GM21786 (cell line): ENCODE measurements around the gene PEX5L.
A peak's percentile ranks its signal among the peaks of the same experiment; 100 is the strongest.

Source experiments
- ATAC-seq: cut with Tn5 transposase; IDR thresholded peaks from one replicate; pipeline ENCODE4 v1.9.1; 2021; ENCODE audit not compliant: unreplicated experiment

Gene PEX5L

DNA sequence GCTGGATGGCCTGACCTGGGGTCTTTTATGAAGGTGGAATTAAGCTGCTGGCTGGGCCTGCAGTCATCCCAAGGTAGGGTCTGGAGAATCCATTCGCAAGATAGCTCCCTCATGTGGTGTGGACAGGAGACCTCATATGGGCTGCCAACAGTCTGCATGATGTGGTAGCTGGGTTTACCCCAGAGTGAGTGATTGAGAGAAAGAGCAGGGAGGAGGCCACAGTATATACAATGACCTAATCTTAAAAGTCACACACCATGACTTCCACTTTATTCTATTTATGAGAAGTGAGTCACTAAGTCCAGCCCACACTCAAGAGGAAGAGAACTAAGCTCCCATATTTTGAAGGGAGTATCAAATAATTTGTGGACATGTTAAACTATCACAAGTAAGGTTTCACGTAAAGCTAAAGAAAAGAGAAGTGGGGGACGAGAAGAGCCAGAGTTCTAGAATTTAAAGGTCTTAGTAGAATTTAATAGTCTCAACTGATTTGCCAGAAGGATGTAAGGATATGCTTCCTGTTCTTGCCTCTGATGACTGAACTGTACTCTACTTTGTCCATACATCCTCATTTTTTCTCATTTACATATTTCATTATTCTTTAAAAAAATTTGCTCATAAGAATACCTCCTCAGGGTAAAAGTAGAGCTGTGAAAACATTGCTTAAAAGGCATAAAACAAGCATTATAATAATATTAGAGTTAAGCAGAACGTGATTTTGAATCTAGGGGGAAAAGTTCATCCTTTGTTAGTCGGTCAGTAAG is 184.4 kb downstream of the PEX5L start:
- no peak for ATAC-seq

DNA sequence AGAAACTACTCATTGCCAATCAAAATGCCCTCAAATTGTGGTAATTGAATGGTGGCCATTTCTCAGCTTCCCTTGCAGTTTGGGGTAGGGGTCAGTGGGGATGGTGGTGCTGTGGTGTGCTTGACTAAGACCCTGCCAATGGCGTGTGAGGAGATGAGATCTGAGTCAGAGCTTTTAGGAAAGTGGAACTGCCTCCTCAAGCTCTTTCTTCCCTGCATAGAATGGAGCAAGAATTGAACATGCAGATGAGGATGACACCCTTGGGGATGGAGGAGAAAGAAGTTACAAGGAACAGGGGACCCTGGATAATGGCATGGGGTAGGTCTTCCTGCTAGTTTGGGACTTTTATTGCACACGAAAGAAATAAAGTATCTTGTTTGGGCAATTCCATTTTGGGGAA is 188.0 kb downstream of the PEX5L start:
- no peak for ATAC-seq

DNA sequence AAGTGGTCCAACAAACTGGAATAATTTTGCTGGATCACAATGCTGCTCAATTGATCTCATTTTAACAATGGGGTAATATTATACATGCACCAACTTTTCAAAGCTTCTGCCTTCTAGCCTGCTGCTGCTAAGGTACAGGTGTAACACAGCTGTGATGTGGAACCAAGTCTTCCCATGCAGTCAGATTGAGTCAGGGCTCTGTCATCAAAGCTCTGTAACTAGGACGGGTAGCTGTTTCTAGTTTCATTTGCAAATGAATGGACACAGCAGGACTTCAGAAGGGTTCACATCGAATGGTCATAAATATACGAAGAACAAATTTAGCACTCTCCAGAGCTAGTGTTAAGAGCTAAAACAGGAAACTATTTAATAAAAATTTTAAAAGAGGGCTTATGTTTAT is 194.7 kb downstream of the PEX5L start:
- ATAC-seq = no peak

DNA sequence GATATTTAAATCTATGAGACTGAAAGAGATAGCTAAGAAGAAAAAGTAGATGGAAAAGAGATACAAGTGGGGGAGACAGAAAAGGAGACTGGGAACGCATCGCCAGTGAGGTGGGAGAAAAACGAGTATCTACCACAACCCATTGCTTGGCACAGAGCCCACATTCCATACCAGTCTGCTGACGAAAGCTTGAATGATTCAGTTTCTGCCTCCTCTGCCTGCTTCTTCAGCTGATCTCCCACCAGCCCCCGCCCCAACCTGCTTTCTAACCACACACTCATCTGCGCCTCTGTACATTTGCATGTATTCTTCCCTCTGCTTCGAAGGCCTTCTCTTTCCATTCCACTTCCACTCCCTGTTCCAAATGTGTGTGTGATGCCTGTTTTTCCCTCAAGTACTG is 195.8 kb downstream of the PEX5L start:
- no peak for ATAC-seq

DNA sequence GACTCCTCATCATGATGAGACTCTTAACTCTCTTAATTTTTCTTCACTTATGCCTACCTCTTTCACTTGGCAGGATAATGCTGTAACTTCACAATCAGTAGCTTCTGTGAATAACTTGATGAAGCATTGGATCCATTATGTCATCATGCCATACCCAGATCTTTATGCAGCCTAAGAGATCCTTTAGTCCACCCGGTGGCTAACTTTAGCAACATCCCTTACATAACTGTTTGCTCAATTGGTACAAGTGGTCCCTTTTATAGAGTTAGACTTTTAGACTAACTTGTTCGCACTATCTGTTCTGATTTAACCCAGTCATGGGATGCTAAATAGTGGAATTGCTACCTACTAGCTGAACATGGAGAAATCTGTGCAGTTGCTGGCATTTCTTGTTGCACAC is 199.4 kb downstream of the PEX5L start:
- ATAC-seq = no peak

DNA sequence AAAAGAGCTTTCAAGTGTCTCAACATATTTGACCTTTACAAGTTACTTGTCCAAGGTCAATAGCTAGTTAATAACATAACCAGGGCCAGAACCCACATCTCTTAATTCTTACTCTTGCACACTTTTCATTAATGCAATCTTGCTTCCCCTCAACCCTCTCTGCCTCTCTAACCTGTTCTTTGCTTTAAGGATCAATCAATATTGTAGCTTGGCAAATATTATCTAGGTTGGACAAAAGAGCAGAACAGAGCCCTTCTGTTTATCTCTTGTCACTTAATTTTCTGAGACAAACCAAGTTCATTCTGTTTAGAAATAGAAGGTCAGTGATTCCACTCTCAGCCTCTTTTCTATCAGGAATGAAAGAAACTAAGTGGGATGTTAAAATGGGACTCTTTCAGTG is 203.4 kb downstream of the PEX5L start:
- no peak for ATAC-seq

DNA sequence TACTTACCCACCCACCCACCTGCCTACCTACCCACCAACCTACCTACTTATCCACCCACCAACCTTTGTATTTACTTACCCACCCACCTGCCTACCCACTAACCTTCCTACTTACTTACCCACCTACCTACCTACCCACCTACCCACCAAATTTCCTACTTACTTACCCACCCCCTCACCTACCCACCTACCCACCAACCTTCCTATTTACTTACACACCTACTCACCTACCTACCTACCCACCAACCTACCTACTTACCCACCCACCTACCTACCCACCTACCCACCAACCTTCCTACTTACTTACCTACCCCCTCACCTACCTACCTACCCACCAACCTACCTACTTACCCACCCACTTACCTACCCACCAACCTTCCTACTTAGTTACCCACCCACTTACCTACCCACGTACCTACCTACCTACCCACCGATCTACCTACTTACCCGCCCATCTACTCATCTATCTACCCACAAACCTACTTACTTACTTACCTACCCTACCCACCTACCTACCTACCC is 204.3 kb downstream of the PEX5L start:
- no peak for ATAC-seq

DNA sequence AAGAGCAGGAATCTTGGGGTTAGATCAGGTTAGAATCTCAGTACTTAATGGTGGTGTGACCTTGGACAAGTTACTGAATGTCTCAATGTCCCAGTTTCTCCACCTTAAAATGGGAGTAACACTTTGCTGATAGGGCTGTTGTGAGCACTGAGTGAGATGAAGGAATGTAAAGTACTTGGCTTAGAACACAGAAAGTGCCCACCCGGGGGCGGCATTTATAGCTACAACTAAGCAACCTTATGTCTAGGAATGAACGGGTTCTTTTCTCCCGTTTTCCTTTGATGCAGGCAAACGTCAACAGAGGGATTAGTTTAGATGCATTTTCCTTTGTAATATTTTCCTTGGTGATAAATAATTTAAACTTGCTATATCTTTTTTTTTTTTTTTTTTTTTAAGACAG is 207.3 kb downstream of the PEX5L start:
- no peak for ATAC-seq

DNA sequence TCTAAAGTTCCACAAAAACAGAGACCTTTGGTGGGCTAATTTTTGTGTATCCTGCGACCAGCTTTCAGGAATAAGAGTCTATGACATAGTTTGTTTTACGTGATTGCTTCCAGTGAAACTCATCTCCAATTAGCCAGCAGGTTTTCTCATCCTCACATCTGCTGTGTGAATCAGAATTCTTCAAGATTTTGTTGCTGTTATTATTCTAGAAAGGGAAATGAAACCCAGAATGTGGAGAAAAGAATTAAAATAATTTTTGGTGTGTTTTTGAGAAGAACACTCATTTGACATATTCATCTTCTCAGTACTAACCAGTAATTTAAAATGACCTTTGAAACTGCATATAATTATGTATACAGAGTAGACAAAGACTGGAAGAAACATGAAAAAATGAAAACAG is 208.0 kb downstream of the PEX5L start:
- no peak for ATAC-seq

DNA sequence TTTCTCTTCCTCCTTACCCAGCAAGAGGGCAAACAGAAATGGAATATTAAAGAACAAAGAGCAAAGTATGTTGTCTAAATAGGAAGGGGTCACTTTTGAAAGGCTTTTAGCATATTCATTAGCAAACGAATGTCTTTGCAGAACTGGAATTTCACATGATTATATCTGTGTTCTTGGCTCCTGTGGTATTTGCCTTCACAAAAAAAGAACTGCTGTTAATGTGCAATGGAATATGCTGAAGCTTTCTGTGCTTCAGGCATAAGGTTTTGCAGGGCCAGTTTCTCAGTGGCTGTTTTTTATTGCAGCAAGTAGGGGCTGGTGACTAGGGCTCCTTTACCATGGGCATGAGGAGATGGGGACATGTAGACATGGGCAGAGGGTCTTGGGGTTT is 210.5 kb downstream of the PEX5L start:
- ATAC-seq = no peak

DNA sequence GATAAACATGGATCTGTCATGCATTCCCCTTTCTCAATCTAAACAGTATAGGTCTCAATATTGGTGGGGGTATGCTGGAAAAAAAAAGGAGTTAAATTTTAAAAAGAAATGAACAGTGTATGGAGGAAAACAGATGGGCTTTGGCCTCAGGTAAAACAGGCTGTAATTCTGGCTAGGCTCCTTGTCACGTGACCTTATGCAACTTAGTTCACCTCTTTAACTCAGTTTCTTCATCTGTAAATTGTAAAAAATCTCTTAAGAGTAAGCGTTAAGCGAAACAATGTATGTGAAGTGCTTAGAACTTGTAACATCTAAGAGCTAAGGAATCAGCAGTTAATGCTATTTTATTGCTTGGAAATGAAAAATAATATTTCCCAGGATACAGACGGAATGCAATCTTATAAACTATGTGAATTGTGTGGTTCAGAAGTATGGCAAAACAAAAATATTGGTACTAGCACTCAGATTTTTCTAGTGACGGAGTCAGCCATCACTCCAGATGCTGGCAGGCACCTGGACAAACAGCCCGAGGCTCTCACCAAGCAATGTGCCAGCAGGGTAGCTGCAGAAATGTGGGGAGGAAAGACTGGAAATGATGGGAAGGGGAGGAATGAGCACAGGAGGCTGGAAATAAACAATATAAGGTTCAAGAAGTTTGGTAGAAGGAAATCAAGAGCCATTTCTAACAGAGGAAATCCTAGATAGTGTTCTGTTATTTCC is 211.1 kb downstream of the PEX5L start:
- no peak for ATAC-seq

DNA sequence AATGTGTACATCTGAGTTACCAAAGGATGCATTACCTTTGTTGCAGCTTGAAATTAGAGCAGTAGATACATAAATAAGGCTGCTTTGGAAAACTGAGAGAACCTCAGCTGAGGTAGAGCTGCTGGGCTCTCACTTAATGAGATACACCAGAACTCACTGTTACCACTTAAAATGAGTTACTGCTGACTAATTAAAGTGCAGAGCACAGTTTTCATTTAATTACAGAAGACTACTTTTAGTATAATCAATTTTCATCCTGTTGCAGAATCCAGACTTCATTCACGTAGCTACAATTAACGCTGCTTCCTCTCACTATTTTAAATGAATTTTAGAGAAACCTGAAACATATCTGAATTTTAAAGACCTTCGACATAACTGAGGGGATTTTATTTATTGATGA is 214.4 kb downstream of the PEX5L start:
- no peak for ATAC-seq

DNA sequence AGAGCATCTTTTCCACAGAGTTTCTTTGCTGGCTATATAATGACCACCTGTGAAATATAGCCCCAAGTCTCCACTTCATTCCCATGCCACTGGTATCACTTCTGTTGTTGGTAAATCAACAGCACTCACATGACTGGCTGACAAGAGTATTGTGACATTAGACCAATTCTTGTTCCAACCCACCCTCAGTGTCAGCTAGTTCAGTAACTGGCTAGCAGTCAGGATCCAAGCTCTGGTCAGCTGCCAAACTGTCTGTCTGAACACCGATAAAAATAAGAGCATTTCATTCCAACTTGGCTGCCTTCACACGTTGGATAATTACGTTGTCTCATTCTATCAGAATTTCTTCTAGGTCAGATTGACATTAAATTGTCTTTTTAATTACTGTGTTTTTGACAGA is 217.4 kb downstream of the PEX5L start:
- no peak for ATAC-seq

DNA sequence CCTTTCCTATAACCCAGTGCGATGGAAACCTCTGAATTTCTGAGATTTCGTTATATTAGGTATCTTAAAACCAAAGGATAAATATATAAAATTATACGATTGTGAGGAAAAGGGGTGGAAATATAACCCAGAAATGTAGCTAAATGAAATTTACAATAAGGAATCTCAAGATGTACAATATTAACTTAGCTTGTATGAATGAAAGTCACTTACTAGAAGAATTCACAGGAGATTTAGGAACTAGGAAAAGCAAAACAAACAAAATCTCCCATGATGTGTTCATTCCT is 224.7 kb downstream of the PEX5L start:
- no peak for ATAC-seq

DNA sequence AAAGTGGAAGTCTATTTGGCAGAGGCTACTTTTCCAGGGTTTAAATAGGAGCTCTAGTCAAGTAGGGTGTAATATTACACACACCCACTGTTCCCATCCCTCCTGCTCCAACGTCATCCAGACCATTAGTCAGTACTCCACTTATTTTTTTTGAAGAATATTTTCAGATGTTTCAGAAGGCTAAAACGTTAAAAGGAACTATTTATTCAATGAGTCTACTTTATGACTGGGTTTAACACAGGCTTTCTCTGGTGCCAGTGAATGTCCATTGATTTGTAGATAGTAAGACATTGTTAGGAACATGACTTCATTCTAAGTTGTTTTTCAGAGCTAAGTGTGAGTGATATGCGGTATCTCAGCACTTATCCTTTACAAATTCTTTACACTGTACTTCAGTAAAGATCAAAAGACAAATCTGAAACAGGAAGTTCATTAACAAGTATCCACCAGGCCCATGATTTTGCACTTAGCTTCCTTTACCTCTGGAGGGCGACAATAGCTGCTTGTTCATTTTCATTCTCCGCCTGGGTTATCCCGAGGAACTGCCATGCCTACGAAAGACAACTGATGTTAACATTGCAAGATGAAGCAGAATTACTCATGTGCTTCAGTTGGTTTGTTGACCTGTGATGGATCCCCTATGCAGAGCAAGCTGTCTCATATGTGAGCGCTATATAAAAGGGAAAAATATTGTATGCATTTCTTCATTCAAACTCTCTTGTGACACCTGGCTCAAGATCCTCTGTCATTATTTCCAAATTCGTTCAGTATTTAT is 225.2 kb downstream of the PEX5L start:
- peak; percentile 93 for ATAC-seq

DNA sequence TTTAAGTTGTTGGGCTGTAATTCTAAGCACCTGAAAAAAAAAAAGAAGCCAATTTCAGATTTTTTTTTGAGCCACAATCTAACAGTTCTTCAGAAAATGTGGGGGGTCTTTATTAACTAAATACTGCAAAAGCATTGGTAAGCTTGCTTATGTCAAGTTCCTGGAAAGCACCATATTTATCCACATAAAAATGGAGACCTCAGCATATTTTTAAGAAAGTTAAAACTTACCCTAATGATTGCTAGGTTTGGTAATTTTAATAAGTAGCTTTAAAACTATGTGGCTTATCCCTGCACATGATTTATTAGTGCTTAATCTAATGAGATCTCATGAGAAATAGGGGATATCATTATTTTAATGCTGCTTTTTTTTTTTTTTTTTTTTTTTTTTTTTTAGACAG is 227.1 kb downstream of the PEX5L start:
- ATAC-seq = no peak

DNA sequence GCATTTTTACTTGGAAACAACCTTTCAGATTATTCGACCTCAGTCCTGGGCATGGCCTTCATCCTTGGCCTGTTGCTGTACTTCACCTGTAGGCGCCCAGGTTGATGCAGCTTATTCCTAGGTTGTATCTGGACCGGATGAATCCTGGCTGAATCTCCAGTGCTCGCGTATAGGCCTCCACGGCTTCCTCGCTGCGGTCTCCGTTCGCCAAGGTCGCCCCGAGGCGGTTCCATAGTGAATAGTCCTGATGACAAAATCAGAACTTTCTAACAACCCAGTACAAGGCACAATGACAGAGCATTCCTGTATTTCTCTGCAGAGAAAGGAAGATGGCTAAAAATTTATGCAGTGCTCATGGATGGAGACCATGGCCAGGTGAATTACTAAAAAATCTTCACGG is 229.1 kb downstream of the PEX5L start:
- ATAC-seq = no peak

DNA sequence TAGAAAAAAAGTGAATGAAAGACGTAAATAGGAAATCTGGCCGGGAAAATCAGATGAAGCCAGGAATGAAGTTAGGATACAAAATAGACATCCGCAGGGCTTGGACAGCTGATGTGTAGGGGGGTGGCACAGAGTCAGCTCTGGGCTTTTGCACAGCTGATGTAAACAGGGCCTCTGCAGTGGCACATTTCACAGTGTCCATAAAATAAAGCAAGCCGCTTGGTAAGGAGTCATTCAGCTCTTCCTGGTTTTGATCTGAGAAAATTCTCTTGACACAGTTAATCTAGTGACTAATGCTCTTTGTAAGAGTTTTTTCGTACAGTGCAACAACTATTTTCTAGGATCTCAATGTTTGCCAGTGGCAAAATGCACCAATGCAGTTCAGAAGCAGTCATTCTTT is 230.6 kb downstream of the PEX5L start:
- ATAC-seq = no peak

DNA sequence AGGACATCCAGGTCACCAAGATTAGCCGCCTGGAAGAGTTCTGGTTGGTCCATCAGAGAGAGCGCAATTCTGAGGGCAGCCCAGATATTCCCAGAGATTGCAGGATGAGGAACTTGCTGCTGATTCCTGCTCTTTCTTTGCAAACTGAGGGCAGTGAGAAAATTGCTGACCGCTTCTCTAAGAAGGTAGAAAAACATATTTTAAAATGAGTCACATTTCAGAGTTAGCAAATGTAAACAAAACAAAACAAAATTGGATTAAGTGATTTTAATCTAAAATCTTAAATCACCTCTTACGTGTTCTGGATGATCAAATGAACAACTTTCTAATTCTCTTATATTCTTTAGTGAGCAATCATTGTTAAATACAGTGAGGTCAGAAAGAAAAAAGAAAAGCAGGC is 234.9 kb downstream of the PEX5L start:
- ATAC-seq = no peak

DNA sequence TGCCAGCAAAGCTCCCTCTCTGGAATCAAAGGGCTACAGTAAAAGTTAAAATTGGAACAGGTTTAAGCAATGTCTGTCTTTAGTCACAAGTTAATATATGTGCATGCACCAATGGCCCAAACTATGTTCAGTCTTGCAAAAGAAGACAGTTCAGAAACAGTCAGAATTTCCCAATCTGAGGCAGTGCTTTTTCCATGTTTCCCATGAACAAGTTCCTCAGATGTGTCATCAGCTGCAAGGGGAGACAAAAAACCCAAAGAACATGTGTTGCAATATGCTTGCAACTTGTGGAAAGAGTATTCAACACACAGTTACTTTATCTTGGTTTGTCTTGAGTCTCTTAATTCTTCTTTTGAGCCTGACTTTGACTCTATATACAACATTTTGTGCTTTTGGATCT is 235.5 kb downstream of the PEX5L start:
- ATAC-seq = no peak

DNA sequence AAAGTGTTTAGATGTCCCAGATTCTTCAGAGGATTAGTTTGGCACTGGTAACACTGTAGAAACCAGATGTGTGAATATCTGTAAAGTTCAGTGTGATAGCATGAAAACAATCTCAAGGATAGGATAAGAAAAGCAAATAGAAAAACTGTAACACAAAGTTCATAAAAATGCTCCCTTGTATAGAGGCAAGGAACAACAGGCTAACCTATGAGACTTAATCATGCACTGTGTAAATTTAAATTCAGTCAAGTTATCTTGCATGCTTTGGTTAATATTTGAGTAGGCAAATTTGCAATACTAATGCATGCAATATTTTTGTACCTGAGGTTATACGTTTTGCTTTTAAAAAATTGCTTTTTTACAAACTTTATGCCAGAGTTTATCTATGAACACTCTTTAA is 239.5 kb downstream of the PEX5L start:
- no peak for ATAC-seq

DNA sequence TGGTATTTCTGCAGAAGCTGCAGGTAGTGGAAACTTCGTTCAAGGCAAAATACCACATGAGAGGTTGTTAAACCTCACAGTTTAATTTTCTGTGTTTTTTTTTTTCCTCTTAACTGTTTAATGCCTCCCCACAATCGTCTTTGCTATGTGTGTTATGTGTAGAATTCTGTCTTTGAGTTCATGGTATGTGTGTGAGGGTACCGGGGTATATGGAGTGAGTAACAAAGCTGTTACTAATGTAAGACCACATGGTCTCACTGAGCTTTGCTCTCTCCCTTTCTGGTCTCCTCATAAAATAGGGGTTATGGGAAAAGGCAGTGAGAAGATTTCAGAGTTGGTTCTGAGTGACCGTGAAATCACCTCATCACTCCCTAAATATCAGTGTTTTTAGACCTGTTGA is 240.3 kb downstream of the PEX5L start:
- no peak for ATAC-seq
